K562 (cell line): ENCODE measurements around the gene SNX1. TPM values are rescaled to one million over a fixed set of nuclear protein-coding genes. Genes with fewer than 3 reads are reported as not detected.

Source experiments
- ATAC-seq: fragments of 200-7000 bp; cut with Tn5 transposase; 3 replicates; pipeline ENCODE4 v1.9.1; 2020; ENCODE audit warnings: moderate library complexity
- BruUV-seq: library from RNA; stranded (reverse); fragments of 400-500 nt; replicated peaks from 2 replicates; lab custom pipeline; 2021; lab: Mats Ljungman, UMichigan
- CTCF ChIA-PET: fragments of 300-600 bp; formaldehyde crosslinking; extraction: SDS; loops from one replicate; lab custom pipeline; 2021; ENCODE audit warnings: low intra/inter-chr PET ratio; lab: Yijun Ruan, JAX
- POLR2A ChIA-PET: fragments of 300-600, 350-650 bp; sonication (Branson Sonifier 250); formaldehyde crosslinking; extraction: SDS; loops from one replicate; lab custom pipeline; 2021; ENCODE audit warnings: antibody characterized with exemption, inconsistent platforms; lab: Yijun Ruan, JAX
- DNase-seq, 4 experiments: peaks; one replicate each; pipeline versions ENCODE4 v3.0.0 to v3.0.0-alpha.2; 2011 to 2018; ENCODE audit warnings: low spot score in 3 of 4, mixed read lengths in 3 of 4; ENCODE audit errors: extremely low read depth in 1 of 4
- FAIRE-seq: peaks from 2 replicates; lab custom pipeline; 2011; peaks lifted over from hg19 to GRCh38; lab: Jason Lieb, UNC
- H2AFZ ChIP-seq: 2 replicates; pipeline ENCODE4 v1.6.0; 2011; ENCODE audit warnings: low read depth, low read length, control low read depth, inconsistent platforms
- H3K27ac ChIP-seq: fragments of 200-600 bp; 3 replicates; pipeline ENCODE4 v1.8.0; 2011; ENCODE audit warnings: low read depth, mild to moderate bottlenecking, control low read depth, inconsistent platforms, low read length, moderate library complexity, mixed read lengths; ENCODE audit errors: extremely low read depth
- H3K27me3 ChIP-seq, 2 experiments: fragments of 300-600 bp in 1 of 2; 2 replicates in 1 of 2; 3 replicates in 1 of 2; pipeline versions ENCODE4 v1.6.0 to v1.8.0; 2011; ENCODE audit warnings: inconsistent platforms in 2 of 2, low read length in 2 of 2, mild to moderate bottlenecking in 1 of 2, mixed read lengths in 1 of 2, moderate library complexity in 1 of 2; ENCODE audit not compliant: control insufficient read depth in 2 of 2, insufficient read depth in 2 of 2
- H3K36me3 ChIP-seq: fragments of 300-600 bp; 3 replicates; pipeline ENCODE4 v1.8.0; 2011; ENCODE audit warnings: mild to moderate bottlenecking, low read length, inconsistent platforms; ENCODE audit not compliant: control insufficient read depth, insufficient read depth
- H3K4me1 ChIP-seq, 2 experiments: fragments of 200-600 bp in 1 of 2; replicated peaks in 1 of 2; 2 replicates in 1 of 2; 3 replicates in 1 of 2; pipeline versions ENCODE4 v1.5.1 to v1.8.0; 2011; ENCODE audit warnings: inconsistent platforms in 2 of 2, low read length in 2 of 2, mild to moderate bottlenecking in 1 of 2, mixed read lengths in 1 of 2, moderate library complexity in 1 of 2; ENCODE audit not compliant: control insufficient read depth in 2 of 2, insufficient read depth in 2 of 2
- H3K4me2 ChIP-seq: 2 replicates; pipeline ENCODE4 v1.6.1; 2011; ENCODE audit warnings: low read length, control low read depth, inconsistent platforms, mixed read lengths; ENCODE audit not compliant: insufficient read depth
- H3K4me3 ChIP-seq: fragments of 200-600 bp; sonication (generic), shearing (Covaris generic); 2 replicates; pipeline ENCODE4 v1.5.1; 2016; ENCODE audit warnings: control low read depth, inconsistent platforms
- H3K79me2 ChIP-seq: fragments of 200-600 bp; 3 replicates; pipeline ENCODE4 v1.8.0; 2011; ENCODE audit warnings: low read length, inconsistent platforms; ENCODE audit not compliant: control insufficient read depth, insufficient read depth
- H3K9ac ChIP-seq, 2 experiments: 2 replicates each; pipeline versions ENCODE4 v1.6.0 to v1.6.1; 2011; ENCODE audit warnings: low read depth in 2 of 2, low read length in 2 of 2, control low read depth in 1 of 2, inconsistent platforms in 1 of 2, mild to moderate bottlenecking in 1 of 2, mixed read lengths in 1 of 2; ENCODE audit not compliant: insufficient read depth in 1 of 2
- H3K9me1 ChIP-seq: one replicate; pipeline ENCODE4 v1.6.0; 2011; ENCODE audit warnings: inconsistent platforms, mild to moderate bottlenecking, low read length, moderate library complexity; ENCODE audit not compliant: control insufficient read depth, insufficient read depth
- H3K9me3 ChIP-seq: replicated peaks from 2 replicates; pipeline ENCODE4 v1.5.1; 2011; ENCODE audit warnings: low read depth, low read length, inconsistent platforms; ENCODE audit not compliant: control insufficient read depth, insufficient read depth
- H4K20me1 ChIP-seq: replicated peaks from 2 replicates; pipeline ENCODE4 v1.6.1; 2011; ENCODE audit warnings: low read length, inconsistent platforms, mixed read lengths; ENCODE audit not compliant: control insufficient read depth, insufficient read depth
- ASH1L ChIP-seq: fragments of 450-650 bp; IDR thresholded peaks from 2 replicates; pipeline ENCODE4 v1.6.1; 2018; ENCODE audit warnings: borderline replicate concordance, mild to moderate bottlenecking, low read depth; ENCODE audit not compliant: partially characterized antibody
- ATF6 ChIP-seq: sonication (generic); formaldehyde crosslinking; IDR thresholded peaks from 2 replicates; pipeline ENCODE4 v1.4.0; 2020; ENCODE audit warnings: mild to moderate bottlenecking, missing genetic modification reagents
- ETV6 ChIP-seq, 3 experiments: fragments of 150-350 bp in 1 of 3; sonication (generic) in 1 of 3; formaldehyde crosslinking in 1 of 3; IDR thresholded peaks; 2 replicates each; pipeline versions ENCODE4 v1.6.1 to v1.8.0; 2014 to 2022; ENCODE audit warnings: borderline replicate concordance in 2 of 3, low read depth in 2 of 3, antibody characterized with exemption in 1 of 3, low read length in 1 of 3, mild to moderate bottlenecking in 1 of 3, missing genetic modification reagents in 1 of 3
- GABPA ChIP-seq: fragments of 200-800 bp; sonication (Bioruptor generic); conservative IDR thresholded peaks from 2 replicates; pipeline ENCODE4 v1.6.1; 2016; ENCODE audit warnings: low read depth, missing genetic modification characterization, missing compliant biosample characterization
- IRF2 ChIP-seq: sonication (generic); formaldehyde crosslinking; IDR thresholded peaks from 2 replicates; pipeline ENCODE4 v1.8.1; 2022; ENCODE audit warnings: mild to moderate bottlenecking, missing genetic modification reagents
- MEIS2 ChIP-seq: fragments of 450-650 bp; IDR thresholded peaks from 2 replicates; pipeline ENCODE4 v1.6.1; 2014; ENCODE audit warnings: mild to moderate bottlenecking; ENCODE audit not compliant: partially characterized antibody
- NFXL1 ChIP-seq: fragments of 450-650 bp; formaldehyde crosslinking; IDR thresholded peaks from 2 replicates; pipeline ENCODE4 v1.4.0; 2021; ENCODE audit warnings: mild to moderate bottlenecking
- NR4A1 ChIP-seq, 2 experiments: fragments of 250-450 bp in 1 of 2; fragments of 450-650 bp in 1 of 2; sonication (Bioruptor Pico) in 1 of 2; IDR thresholded peaks; 2 replicates each; pipeline versions ENCODE4 v1.4.0 to v1.6.1; 2016 to 2020; ENCODE audit warnings: mild to moderate bottlenecking in 2 of 2, missing compliant biosample characterization in 1 of 2, missing genetic modification characterization in 1 of 2, moderate library complexity in 1 of 2
- SIX5 ChIP-seq, 2 experiments: IDR thresholded peaks; 2 replicates each; pipeline ENCODE4 v1.6.1; 2011; ENCODE audit warnings: low read length in 2 of 2, borderline replicate concordance in 1 of 2, low read depth in 1 of 2, mild to moderate bottlenecking in 1 of 2, moderate library complexity in 1 of 2; ENCODE audit not compliant: insufficient read depth in 1 of 2
- SREBF2 ChIP-seq: sonication (generic); formaldehyde crosslinking; IDR thresholded peaks from 2 replicates; pipeline ENCODE4 v1.4.0; 2020; ENCODE audit warnings: mild to moderate bottlenecking, missing genetic modification reagents
- ZFP30 ChIP-seq: fragments of 250-450 bp; sonication (Bioruptor Pico); IDR thresholded peaks from 2 replicates; pipeline ENCODE4 v1.8.0; 2022; ENCODE audit warnings: moderate library complexity, mild to moderate bottlenecking, inconsistent platforms, borderline replicate concordance
- ZNF316 ChIP-seq: fragments of 450-650 bp; IDR thresholded peaks from 2 replicates; pipeline ENCODE4 v1.6.1; 2016
- WGBS: fragments of 100-300 bp; shearing (Covaris generic); methylation state at CpG from one replicate; pipeline ENCODE4 v1.1.6; 2016; ENCODE audit warnings: low coverage, mixed read lengths; ENCODE audit not compliant: insufficient coverage; ENCODE audit errors: missing lambda C conversion rate; 5-methylcytosine and 5-hydroxymethylcytosine counted together
- in situ Hi-C: fragments of 300-500 bp; cut with MboI; formaldehyde crosslinking; loops from 4 replicates; pipeline ENCODE4 v1.15.0; 2018; ENCODE audit warnings: inconsistent platforms, mixed read lengths
- intact Hi-C: fragments of 100-400 bp; cut with micrococcal nuclease; formaldehyde crosslinking; loops from 2 replicates; pipeline ENCODE4 v1.14.2; 2022
- polyA plus RNA-seq, 8 experiments: library from polyadenylated mRNA; depleted of rRNA in 4 of 8; stranded (reverse) in 5 of 8; unstranded in 3 of 8; fragments of >200 nt; fragmentation: Nextera tagmentation in 2 of 8; fragmentation: Illumina TruSeq in 1 of 8; extraction: Ambion mirVana in 2 of 8; extraction: Trizol in 1 of 8; gene quantifications; 2 replicates each; pipeline versions ENCODE4 v1.2.1 to v1.2.3, GENCODE V29; 2011 to 2014; ENCODE audit warnings: inconsistent platforms in 1 of 8, missing spikeins in 1 of 8
- total RNA-seq, 7 experiments: library from RNA; depleted of rRNA in 6 of 7; stranded (reverse); fragments of >200 nt in 6 of 7; fragmentation: Illumina TruSeq in 2 of 7; extraction: Trizol in 2 of 7; gene quantifications; 2 replicates each; pipeline versions ENCODE4 v1.2.1 to v1.2.3, GENCODE V29; 2011 to 2021; ENCODE audit warnings: low replicate concordance in 1 of 7
- TF ChIP-seq, protein P1 (sequence below): IDR thresholded peaks from 2 replicates; pipeline ENCODE4 v1.6.1; 2016; ENCODE audit warnings: missing genetic modification characterization, missing compliant biosample characterization
- TF ChIP-seq, protein P2 (sequence below): sonication (generic); IDR thresholded peaks from 2 replicates; pipeline ENCODE4 v1.6.1; 2016
- TF ChIP-seq, protein P3 (sequence below): fragments of 250-450 bp; sonication (Bioruptor Pico); IDR thresholded peaks from 2 replicates; pipeline ENCODE4 v1.6.1; 2021; ENCODE audit warnings: mild to moderate bottlenecking

Gene SNX1
- total and polyA plus RNA-seq, 9 of the 15 experiments (the other 6 are each of a cell fraction or from before 2014, with no cell fraction given): 11.0 to 105 (median 59.9) TPM

DNA sequence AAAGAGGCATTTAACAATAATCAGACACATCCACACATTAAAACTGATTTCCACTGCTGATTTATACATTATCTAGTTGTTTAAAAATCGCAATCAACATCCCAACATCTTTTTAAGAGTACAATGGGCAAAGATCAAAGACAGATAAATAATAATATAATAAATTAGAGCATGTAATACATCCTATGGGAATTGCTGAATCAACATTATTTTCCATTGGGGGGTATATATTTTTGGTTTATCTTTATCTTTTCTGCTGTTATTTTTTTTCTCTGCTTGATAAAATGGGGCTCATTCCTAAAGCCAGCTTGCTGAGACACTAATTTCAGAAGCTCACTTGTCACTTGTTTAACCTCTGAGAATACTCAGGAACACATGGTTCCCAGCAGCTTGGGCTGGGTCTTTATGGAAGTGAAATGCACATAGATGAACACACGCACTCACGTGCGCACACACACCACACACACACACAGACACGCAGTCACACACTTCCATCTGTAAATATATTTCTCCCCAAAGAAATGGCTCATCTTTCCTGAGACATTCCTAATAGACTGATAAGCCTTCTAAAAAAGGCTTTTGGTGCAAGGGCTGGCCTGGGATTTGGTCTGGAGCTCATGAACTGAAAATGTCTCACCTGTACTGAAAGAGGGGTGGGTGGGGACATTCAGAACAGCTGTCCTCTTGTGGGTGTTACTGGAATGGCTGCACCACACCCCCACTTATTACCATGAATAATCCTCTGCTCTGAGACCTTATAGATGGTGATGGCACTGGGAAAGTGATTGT, 70.5 kb downstream of the SNX1 start:
- POLR2A ChIA-PET: interaction anchor here (0.6 kb wide), 1 partner anchor 1274 kb away, joined by 4 read pairs; no protein-coding TSS in a partner anchor
- no peak for FAIRE-seq
- TF ChIP-seq IRF2 (CRISPR knock-in tag) (no peak), NR4A1 (CRISPR knock-in tag; IDR thresholded peaks at IDR 0.05) (no peak), NR4A1 (tag; IDR thresholded peaks at IDR 0.05) (no peak), MEIS2 (no peak), ETV6 (IDR thresholded peaks at IDR 0.05; ENCODE audit: borderline replicate concordance in 1 of 2, low read depth in 2 of 2, low read length in 1 of 2) (no peak), ETV6 (CRISPR knock-in tag; IDR thresholded peaks at IDR 0.05; ENCODE audit: borderline replicate concordance) (no peak), ZNF316 (peak; percentile 96), ASH1L (no peak), NFXL1 (CRISPR knock-in tag) (no peak), ZFP30 (CRISPR knock-in tag) (no peak), SREBF2 (CRISPR knock-in tag) (no peak), ATF6 (CRISPR knock-in tag) (no peak), GABPA (tag) (no peak), SIX5 (IDR thresholded peaks at IDR 0.05; ENCODE audit: borderline replicate concordance in 1 of 2, insufficient read depth in 1 of 2, low read depth in 1 of 2, low read length in 2 of 2) (no peak)
- TF ChIP-seq, protein P1, sequence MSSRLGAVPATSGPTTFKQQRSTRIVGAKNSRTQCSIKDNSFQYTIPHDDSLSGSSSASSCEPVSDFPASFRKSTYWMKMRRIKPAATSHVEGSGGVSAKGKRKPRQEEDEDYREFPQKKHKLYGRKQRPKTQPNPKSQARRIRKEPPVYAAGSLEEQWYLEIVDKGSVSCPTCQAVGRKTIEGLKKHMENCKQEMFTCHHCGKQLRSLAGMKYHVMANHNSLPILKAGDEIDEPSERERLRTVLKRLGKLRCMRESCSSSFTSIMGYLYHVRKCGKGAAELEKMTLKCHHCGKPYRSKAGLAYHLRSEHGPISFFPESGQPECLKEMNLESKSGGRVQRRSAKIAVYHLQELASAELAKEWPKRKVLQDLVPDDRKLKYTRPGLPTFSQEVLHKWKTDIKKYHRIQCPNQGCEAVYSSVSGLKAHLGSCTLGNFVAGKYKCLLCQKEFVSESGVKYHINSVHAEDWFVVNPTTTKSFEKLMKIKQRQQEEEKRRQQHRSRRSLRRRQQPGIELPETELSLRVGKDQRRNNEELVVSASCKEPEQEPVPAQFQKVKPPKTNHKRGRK: no peak
- TF ChIP-seq, protein P2, sequence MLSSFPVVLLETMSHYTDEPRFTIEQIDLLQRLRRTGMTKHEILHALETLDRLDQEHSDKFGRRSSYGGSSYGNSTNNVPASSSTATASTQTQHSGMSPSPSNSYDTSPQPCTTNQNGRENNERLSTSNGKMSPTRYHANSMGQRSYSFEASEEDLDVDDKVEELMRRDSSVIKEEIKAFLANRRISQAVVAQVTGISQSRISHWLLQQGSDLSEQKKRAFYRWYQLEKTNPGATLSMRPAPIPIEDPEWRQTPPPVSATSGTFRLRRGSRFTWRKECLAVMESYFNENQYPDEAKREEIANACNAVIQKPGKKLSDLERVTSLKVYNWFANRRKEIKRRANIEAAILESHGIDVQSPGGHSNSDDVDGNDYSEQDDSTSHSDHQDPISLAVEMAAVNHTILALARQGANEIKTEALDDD: no peak
- TF ChIP-seq, protein P3, sequence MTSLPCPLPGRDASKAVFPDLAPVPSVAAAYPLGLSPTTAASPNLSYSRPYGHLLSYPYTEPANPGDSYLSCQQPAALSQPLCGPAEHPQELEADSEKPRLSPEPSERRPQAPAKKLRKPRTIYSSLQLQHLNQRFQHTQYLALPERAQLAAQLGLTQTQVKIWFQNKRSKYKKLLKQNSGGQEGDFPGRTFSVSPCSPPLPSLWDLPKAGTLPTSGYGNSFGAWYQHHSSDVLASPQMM (CRISPR knock-in tag): no peak

More for the DNA sequence above, 70.5 kb downstream of the SNX1 start:
- H3K4me3 ChIP-seq: no peak overlapping the region
- H4K20me1 ChIP-seq: no peaks in the 10 kb centered on the region
- intact Hi-C loops (loop anchor here (5.0 kb wide), 1 partner anchor 516 kb away; no protein-coding TSS in a partner anchor), in situ Hi-C loops (no loop called here)
- CTCF ChIA-PET: interaction anchor here (0.6 kb wide), 1 partner anchor 342 kb away, joined by 3 read pairs; no protein-coding TSS in a partner anchor
- H3K27me3 ChIP-seq: no peaks in the 10 kb centered on the region
- H3K27ac ChIP-seq: no peak overlapping the region
- DNase-seq: no peak
- no peak overlapping the region for H2AFZ ChIP-seq
- 75% methylated on average over 5 of the region's 5 CpGs for WGBS
- BruUV-seq: no TSS peak
- H3K9me3 ChIP-seq: no peaks in the 10 kb centered on the region
- no peak for ATAC-seq
- no peaks in the 10 kb centered on the region for H3K9me1 ChIP-seq
- H3K4me1 ChIP-seq: peaks cover 10 to 23% of the 10 kb centered on the region in 2 experiments; a peak in 3 of 5 replicates
- peaks cover 18% of the 10 kb centered on the region; the same call in 2 of the 3 replicates for H3K36me3 ChIP-seq
- H3K9ac ChIP-seq: no peak overlapping the region
- H3K79me2 ChIP-seq: peaks cover 16% of the 10 kb centered on the region
- no peak overlapping the region for H3K4me2 ChIP-seq
